ENCODE measurements around the gene SYNPR.

Gene SYNPR

GRCh38 chr3:63555767-63556166 lies 277.7 kb downstream of the SYNPR start:
- DNase-seq (ENCODE audit: low read depth, low spot score) = no peak

- DNase-seq (ENCODE audit: low read depth, low spot score) = no peak
Observed at GRCh38 chr3:63556401-63556800, 278.3 kb downstream of the SYNPR start.

DNA sequence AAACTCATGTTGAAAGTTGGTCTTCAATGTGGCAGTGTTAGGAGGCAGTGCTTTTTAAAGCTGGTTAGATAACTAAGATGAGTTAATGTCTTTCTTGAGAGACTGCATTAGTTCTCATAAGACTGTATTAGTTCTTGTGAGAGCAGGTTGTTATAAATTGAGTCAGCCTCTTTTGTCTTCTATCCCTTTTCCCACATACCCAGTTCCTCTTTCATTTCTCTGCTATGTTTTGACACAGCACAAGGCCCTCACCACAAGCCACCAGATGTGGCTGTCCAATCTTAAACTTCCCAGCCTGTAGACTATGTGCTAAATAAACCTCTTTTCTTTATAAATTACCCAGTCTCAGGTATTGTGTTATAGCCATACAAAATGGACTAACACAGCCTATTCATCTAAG lies 279.8 kb downstream of the SYNPR start:
- DNase-seq (ENCODE audit: low read depth, low spot score) = no peak

DNA sequence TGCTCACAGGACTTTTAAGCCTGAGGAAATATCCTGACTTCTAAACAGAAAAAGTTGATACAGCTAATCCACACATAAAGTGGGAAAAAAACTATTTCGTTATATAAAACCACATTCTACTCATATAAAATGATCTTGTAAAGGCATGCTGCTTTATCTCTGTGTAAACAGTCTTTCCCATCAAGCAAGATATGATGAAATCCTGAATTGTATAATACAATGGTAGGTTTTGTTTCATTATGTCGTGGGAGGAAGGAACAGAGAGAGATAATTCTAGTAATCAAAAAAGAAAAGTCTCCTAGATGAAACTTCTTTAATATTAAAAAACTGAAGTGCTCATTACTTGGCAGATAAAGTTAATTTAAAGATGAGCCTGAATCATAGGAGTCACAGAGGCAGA lies 281.8 kb downstream of the SYNPR start:
- DNase-seq (ENCODE audit: low read depth, low spot score) = no peak

- no peak for DNase-seq (ENCODE audit: low read depth, low spot score)
Observed at GRCh38 chr3:63561879-63562278, 283.8 kb downstream of the SYNPR start.

DNA sequence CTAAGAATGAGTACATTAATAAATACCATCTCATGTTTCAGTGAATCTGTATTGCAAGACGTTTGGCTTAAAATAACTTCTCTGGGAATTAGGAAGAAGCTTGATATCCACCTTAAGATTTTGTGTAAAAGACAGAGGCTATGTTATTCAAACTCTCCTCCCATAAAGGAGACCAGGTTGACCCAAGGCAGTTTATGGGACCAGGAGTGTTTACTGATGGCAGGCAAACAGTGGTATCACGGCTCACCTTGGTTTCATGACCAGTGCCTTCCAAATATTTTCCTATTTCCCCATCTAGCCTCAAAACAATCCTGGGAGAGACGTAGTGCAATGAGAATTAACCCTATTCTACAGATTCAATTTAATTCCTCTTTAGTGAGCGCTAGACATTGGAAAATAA lies 284.2 kb downstream of the SYNPR start:
- no peak for DNase-seq (ENCODE audit: low read depth, low spot score)

GRCh38 chr3:63563572-63563971 lies 285.5 kb downstream of the SYNPR start:
- no peak for DNase-seq (ENCODE audit: low read depth, low spot score)

DNA sequence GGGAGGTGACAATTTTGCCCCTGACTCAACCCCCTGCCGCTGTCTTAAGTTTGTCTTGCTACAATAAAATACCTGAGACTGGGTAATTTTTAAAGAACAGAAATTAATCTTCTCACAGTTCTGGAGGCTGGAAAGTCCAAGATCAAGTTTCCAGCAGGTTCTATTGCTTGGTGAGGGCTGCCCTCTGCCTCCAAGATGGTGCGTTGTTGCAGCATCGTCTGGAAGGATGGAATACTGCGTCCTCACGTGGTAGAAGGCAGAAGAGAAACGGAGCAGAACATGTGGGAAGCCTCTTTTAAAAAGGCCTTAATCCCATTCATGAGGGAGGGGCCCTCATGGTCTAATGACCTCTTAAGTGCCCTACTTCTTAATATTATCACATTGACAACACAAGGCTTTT lies 287.1 kb downstream of the SYNPR start:
- peak; percentile 2 for DNase-seq (ENCODE audit: low read depth, low spot score)

- DNase-seq (ENCODE audit: low read depth, low spot score) = no peak
Observed at GRCh38 chr3:63571682-63572081, 293.6 kb downstream of the SYNPR start.

DNA sequence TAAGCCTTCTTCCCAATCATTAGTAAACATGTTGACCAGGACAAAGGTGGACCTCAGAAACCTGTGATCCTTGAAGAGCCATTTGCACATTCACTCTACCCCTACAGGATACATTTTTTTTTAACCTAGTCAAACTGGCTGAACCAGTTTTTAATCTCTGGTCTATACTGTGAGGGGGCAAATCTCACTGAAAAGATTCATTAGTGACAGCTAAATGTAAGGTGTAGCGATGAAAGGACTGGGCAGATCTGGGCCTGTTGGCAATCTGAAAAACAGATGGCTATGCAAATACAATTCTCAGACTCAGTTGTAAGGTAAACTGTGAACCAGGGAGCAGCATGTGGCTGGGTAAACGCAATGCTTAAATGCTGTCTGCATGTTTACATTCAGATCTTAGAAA lies 298.7 kb downstream of the SYNPR start:
- peak; percentile 54 for DNase-seq (ENCODE audit: low read depth, low spot score)

DNA sequence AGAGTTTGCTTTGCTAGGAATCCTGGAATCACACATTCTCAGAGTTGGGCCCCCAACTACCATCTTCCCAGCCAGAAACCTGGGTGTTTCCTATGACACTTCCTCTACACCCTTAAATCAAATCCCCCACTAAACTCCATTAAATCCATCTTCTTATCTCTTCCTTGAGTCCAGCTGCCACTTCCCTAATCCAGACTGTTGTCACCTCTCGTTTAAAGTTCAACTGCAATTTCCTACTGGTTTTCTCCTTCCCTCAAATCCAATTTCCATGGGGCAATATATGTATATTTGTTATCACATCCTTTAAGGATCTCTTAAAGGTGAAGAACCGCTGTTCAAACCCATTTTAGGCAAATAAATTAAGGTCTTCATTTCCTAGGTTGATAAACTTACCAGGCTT lies 300.8 kb downstream of the SYNPR start:
- no peak for DNase-seq (ENCODE audit: low read depth, low spot score)

DNA sequence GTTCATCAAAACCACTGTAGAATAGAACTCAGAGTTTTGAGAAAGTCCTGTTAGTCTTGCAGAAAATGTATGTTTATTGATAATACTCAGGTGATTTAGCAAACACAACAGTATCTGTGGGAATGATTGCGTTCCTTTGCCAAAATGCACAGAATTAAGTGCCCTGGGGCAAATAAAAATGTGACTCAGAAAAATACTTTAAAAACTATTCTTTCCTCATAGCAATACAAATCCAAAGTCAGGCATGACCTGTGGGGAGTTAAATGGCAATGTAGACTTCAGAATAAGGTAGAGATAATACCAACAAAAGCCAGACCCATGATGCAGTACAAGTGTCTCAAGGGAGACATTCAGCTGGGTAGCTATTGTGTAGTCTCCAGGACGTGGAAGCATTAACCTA lies 302.0 kb downstream of the SYNPR start:
- no peak for DNase-seq (ENCODE audit: low read depth, low spot score)

GRCh38 chr3:63582943-63583500 lies 304.9 kb downstream of the SYNPR start:
- no peak for DNase-seq (ENCODE audit: low read depth, low spot score)

DNA sequence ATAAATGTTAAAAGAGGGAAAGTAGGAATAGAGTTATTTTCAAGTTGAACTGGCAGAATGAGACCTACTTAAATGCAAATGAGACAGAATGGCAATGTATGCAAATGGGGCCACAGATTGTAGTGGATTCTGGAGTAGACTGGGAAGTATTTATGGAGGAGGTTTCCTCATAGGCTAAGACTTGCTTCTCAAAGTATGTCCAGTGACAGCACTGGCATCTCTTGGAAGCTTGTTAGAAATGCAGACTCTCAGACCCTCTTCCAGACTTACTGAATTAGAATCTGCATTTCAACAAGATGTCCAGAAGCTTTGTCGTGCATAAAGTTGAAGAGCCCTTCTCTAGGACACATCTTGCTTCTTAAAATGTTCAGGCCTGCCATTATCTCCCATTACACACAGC lies 306.6 kb downstream of the SYNPR start:
- DNase-seq (ENCODE audit: low read depth, low spot score) = no peak

DNA sequence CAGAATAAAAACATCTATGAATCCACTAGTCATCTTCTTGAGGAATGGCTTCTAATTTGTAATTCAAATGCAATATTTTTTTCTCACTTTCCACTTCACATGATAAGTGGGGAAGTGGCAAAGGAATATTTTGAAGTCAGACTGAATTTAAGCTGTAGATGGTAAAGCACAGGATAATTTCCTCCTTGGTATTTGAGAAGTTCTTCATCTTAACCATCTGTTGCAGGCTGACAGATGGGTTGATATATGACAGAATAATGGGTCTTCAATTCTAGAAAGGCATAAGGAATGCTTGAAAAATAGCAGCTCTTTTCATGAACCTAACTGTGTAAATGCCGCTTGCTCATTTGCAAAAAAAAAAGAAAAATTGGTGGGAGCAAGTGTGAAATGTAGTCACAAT lies 307.8 kb downstream of the SYNPR start:
- no peak for DNase-seq (ENCODE audit: low read depth, low spot score)

DNA sequence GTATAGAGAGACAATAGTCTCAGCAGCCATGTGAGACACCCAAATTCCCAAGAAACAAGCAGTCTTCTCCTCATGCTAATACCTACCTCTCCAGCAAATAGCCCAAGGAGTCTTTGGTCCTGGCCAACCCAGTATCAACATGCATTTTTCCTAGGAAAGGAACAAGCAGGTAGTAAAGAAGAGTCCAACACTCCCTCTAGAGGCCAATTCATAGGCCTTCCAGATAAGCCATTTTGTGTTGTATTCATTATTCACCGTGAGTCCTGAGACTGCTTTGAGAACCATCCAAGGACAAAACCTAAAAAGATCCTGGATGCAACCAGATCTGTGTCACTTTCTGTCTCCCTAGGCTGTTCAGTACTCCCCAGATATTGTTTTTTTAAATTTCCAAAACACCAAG lies 310.8 kb downstream of the SYNPR start:
- no peak for DNase-seq (ENCODE audit: low read depth, low spot score)

DNA sequence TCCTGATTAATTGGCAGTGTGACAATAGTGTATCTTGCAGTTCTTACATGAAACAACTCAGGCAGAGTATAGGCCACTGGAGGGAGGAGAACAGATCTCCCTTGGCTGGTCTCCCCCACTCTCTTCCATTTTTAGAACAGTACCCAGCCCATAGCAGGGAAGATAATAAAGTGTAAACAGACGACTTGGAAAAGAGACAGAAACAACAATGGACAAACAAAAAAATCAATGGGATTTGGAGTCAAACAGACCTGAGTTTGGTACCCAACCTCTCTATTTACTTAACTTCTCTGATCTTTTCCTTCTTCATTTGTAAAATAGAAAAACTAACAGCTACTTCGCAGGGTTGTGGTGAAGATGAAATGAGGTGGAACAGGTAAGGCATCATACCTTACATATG lies 315.7 kb downstream of the SYNPR start:
- DNase-seq (ENCODE audit: low read depth, low spot score) = no peak

DNA sequence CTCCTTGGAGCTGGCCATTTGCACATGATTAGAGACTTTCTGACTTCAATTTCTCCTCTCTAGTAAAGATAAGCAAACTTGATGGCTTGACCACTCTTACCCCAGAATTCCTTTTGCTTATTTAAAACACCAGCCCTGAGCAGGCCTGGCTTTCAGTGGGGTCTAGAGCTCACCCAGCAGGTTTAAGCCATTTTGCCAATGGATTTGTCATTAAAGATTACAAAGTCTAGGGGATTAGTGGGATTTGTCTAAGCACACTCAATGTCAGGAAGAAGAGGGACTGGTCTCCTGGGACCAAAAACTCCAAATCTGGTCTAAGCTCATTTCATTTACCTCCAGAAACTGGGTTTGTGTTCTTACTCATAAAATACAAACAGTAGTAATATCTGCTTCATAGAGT lies 317.1 kb downstream of the SYNPR start:
- DNase-seq (ENCODE audit: low read depth, low spot score) = peak; percentile 3

GRCh38 chr3:63597019-63597418 lies 318.9 kb downstream of the SYNPR start:
- no peak for DNase-seq (ENCODE audit: low read depth, low spot score)

GRCh38 chr3:63607716-63608115 lies 329.6 kb downstream of the SYNPR start:
- DNase-seq (ENCODE audit: low read depth, low spot score) = no peak

DNA sequence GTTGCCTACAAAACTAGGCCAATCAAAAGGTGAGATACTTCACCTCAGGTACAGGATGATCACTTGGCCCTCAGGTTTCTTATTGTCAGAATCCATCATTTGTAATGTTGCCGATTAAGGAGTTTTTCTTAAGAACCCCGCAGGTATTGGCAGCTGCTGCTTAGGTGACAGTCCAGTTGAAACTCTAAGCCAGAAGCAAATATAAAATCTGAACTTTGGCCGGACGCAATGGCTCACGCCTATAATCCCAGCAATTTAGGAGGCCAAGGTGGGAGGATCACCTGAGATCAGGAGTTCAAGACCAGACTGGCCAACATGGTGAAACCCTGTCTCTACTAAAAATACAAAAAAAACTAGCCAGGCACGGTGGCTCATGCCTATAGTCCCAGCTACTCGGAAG lies 331.3 kb downstream of the SYNPR start:
- no peak for DNase-seq (ENCODE audit: low read depth, low spot score)

GRCh38 chr3:63609834-63610233 lies 331.7 kb downstream of the SYNPR start:
- no peak for DNase-seq (ENCODE audit: low read depth, low spot score)

DNA sequence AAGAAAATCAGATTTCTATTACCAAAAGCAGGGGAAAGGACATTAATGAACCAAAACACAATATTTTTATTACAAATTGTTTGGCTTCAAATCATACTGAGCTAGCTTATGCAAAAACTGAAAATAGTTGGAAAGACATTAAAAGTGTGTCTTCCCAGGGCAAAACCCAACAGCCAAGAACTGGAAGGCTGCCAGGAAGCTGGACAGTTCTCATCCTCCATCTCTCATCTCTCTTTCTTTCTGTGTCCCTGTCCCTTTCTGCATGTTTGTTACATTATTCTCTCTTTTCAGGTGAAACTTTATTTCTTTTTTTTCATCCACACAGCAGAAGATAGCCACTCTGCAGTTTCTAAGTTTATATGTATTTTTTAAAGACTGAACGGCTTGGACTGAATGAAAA lies 333.3 kb downstream of the SYNPR start:
- no peak for DNase-seq (ENCODE audit: low read depth, low spot score)

GRCh38 chr3:63613561-63613960 lies 335.5 kb downstream of the SYNPR start:
- DNase-seq (ENCODE audit: low read depth, low spot score) = no peak

GRCh38 chr3:63617391-63617790 lies 339.3 kb downstream of the SYNPR start:
- no peak for DNase-seq (ENCODE audit: low read depth, low spot score)
